Measurements from ENCODE around the gene DGKB. TPM values are rescaled to one million over a fixed set of nuclear protein-coding genes. Genes with fewer than 3 reads are reported as not detected.

Gene DGKB
- total RNA-seq, 1 donor from 2014 or later, result not detected

DNA sequence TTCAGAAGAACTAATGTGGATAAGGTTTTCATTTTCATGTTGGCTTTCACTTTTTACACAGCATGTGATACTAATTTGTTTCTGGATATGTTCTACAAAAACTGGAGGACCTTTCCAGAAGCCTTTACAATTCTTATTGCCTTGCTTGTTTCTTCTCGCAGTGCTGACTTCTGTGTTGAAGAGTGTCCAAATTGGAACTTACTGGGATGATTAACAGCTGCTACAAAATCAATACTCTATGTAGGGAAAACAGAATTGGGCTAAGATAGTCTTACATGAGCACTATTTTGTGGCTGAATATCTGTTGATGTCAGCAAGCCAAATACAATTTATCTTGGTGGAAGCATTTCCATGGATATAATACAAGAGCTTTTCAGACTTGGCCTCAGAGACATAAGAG is 351.2 kb downstream of the DGKB start:
- no peak overlapping the region for H3K4me3 Mint-ChIP-seq
- no peaks in the 10 kb centered on the region for H3K36me3 Mint-ChIP-seq (ENCODE audit: low read depth)
- H3K27ac Mint-ChIP-seq, result no peak overlapping the region
- no peaks in the 10 kb centered on the region for H3K9me3 Mint-ChIP-seq
- DNase-seq (ENCODE audit: low spot score), result no peak
- no peaks in the 10 kb centered on the region for H3K4me1 Mint-ChIP-seq (ENCODE audit: low read depth)
- intact Hi-C loops (cut with micrococcal nuclease), result no loop called here
- no peaks in the 10 kb centered on the region for H3K27me3 Mint-ChIP-seq (ENCODE audit: insufficient read depth)

DNA sequence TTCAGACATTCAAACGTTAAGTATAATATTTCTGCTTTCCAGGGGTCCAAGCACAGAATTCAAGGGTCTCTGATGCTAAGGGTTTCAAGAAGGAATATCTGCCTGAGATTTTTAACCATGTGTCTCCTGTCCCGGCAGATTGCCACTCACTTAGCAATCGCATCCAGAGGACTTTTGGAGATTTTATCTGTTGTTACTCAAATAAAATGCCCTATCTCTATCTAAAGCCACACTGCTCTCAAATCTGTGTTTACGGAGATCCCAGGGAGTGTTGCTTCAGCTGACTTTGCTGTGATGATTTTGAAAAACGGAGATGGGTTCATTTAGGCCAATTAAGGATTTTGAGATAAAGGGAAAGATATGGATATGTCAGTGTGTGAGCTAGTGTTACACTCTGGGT is 359.9 kb downstream of the DGKB start:
- H3K9me3 Mint-ChIP-seq, result peaks cover 5% of the 10 kb centered on the region
- H3K4me1 Mint-ChIP-seq (ENCODE audit: low read depth), result no peaks in the 10 kb centered on the region
- H3K27me3 Mint-ChIP-seq (ENCODE audit: insufficient read depth), result no peaks in the 10 kb centered on the region
- no peak for DNase-seq (ENCODE audit: low spot score)
- no peak overlapping the region for H3K4me3 Mint-ChIP-seq
- H3K27ac Mint-ChIP-seq, result no peak overlapping the region
- no peaks in the 10 kb centered on the region for H3K36me3 Mint-ChIP-seq (ENCODE audit: low read depth)
- intact Hi-C loops (cut with micrococcal nuclease), result no loop called here

DNA sequence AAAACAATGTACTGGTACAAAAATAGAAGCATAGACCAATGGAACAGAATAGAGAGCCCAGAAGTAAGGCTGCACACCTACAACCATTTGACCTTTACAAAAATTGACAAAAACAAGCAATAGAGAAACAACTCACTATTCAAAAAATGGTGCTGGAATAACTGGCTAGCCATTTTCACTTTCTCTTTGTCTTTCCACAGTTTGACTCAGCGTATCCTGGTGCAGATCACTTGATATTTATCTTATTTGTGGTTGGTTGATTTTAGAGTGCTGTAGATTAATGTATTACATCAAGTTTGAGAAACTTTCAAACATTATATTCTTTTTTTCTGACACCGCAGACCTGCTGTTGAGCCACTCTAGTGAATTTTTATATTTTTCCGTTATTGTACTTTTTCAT is 381.4 kb downstream of the DGKB start:
- no peaks in the 10 kb centered on the region for H3K36me3 Mint-ChIP-seq (ENCODE audit: low read depth)
- no peaks in the 10 kb centered on the region for H3K27me3 Mint-ChIP-seq (ENCODE audit: insufficient read depth)
- H3K4me3 Mint-ChIP-seq, result no peak overlapping the region
- intact Hi-C loops (cut with micrococcal nuclease), result no loop called here
- no peak for DNase-seq (ENCODE audit: low spot score)
- H3K27ac Mint-ChIP-seq, result no peak overlapping the region
- no peaks in the 10 kb centered on the region for H3K4me1 Mint-ChIP-seq (ENCODE audit: low read depth)
- peaks cover 11% of the 10 kb centered on the region for H3K9me3 Mint-ChIP-seq

DNA sequence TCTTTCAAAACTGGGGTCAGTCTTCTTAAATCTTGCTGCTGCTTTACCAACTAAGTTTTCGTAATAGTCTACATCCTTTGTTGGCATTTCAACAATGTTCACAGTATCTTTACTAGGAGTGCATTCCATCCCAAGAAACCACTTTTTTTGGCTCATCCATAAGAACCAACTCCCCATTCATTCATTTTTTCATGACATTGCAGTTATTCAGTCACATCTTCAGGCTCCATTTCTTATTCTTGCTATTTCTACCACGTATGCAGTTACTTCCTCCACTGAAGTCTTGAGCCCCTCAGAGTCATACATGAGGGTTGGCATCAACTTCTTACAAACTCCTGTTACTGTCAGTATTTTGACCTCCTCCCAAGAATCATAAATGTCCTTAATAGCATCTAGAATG is 392.3 kb downstream of the DGKB start:
- Mint-ChIP-seq H3K36me3 (ENCODE audit: low read depth) (no peaks in the 10 kb centered on the region), H3K4me3 (no peak overlapping the region), H3K27ac (no peak overlapping the region), H3K27me3 (ENCODE audit: insufficient read depth) (no peaks in the 10 kb centered on the region), H3K9me3 (peaks cover 9% of the 10 kb centered on the region), H3K4me1 (ENCODE audit: low read depth) (no peaks in the 10 kb centered on the region)
- DNase-seq (ENCODE audit: low spot score), result no peak
- intact Hi-C loops (cut with micrococcal nuclease), result no loop called here

DNA sequence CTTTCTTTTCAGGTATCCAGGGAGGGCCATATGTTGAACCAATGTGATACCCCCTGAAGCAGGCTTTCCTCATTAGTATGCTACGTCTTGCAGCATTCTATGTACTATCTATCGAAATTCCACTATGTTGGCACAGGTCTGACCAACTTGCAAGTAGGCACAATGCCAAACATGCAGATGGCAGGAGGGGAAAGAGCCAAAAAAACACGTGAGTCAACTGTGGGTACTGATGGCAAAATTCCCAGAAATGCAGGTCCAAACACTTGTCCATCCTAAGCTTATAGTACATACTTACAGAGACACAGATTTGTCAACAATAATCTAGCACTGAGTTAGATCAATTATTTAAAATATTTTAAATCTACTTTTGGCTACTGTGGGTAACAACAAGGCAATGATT is 394.9 kb downstream of the DGKB start:
- intact Hi-C loops (cut with micrococcal nuclease), result no loop called here
- no peak overlapping the region for H3K27ac Mint-ChIP-seq
- no peak for DNase-seq (ENCODE audit: low spot score)
- H3K27me3 Mint-ChIP-seq (ENCODE audit: insufficient read depth), result no peaks in the 10 kb centered on the region
- no peaks in the 10 kb centered on the region for H3K4me1 Mint-ChIP-seq (ENCODE audit: low read depth)
- H3K36me3 Mint-ChIP-seq (ENCODE audit: low read depth), result no peaks in the 10 kb centered on the region
- peaks cover 14% of the 10 kb centered on the region for H3K9me3 Mint-ChIP-seq
- H3K4me3 Mint-ChIP-seq, result no peak overlapping the region

DNA sequence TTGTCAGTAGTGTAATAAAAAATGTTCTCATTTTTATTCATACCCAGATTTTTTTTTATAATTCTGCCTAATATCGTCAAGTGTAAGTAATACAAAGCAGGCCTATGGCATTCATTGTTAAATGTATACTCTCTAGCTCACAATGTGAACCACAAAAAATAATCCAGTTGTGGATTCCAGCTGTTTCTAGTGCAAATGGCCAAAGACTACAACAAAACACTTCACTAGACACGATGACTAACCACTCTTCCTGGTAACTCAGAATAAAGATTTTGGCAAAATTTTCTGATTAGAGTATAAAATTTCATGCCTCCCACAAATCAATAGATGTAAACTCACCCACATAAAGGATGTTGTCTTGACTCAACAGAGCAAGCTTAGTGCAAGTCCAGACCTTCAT is 396.6 kb downstream of the DGKB start:
- Mint-ChIP-seq H3K36me3 (ENCODE audit: low read depth) (no peaks in the 10 kb centered on the region), H3K27ac (no peak overlapping the region), H3K9me3 (peaks cover 19% of the 10 kb centered on the region), H3K4me1 (ENCODE audit: low read depth) (no peaks in the 10 kb centered on the region), H3K4me3 (no peak overlapping the region), H3K27me3 (ENCODE audit: insufficient read depth) (no peaks in the 10 kb centered on the region)
- intact Hi-C loops (cut with micrococcal nuclease), result no loop called here
- DNase-seq (ENCODE audit: low spot score), result no peak

DNA sequence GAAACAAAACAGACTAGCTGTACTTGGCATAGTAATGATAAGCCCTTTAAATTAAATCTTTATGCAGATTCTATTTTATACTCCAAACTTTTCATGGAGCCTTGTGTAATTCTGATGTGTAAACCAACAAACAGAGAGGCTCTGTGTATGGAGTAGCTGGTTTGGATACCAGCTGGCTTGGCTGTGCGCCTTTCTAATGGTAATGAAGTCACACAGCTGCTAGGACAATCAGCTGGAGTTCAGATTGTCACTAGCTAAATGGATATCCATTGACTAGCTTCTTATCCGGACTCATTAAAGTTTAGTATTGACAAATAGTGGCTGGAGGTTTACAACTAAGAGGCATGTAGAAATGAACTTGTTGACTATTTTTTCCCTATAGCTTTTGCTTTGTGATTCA is 398.4 kb downstream of the DGKB start:
- Mint-ChIP-seq H3K27me3 (ENCODE audit: insufficient read depth) (no peaks in the 10 kb centered on the region), H3K36me3 (ENCODE audit: low read depth) (no peaks in the 10 kb centered on the region), H3K9me3 (peaks cover 13% of the 10 kb centered on the region), H3K4me1 (ENCODE audit: low read depth) (no peaks in the 10 kb centered on the region), H3K4me3 (no peak overlapping the region), H3K27ac (no peak overlapping the region)
- DNase-seq (ENCODE audit: low spot score), result no peak
- intact Hi-C loops (cut with micrococcal nuclease), result no loop called here

DNA sequence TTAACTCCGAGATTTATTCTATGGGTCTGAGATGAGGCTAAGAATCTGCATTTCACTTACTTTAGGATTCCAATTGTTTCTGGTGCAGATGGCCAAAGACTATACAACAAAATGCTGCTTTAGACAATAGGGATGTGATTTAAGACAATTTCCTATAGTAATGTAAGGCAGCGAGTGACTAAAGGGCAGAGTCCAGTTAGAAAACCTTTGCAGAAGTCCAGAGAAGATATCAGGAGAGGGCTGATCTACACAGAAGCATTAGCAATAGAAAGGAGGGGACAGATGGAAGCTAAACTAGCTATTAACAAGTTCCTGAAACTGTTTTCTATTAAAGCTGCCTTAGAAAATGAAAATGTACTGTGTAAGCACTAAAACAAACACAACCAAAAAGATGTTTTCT is 398.9 kb downstream of the DGKB start:
- Mint-ChIP-seq H3K4me1 (ENCODE audit: low read depth) (no peaks in the 10 kb centered on the region), H3K27me3 (ENCODE audit: insufficient read depth) (no peaks in the 10 kb centered on the region), H3K27ac (no peak overlapping the region), H3K9me3 (peaks cover 13% of the 10 kb centered on the region), H3K36me3 (ENCODE audit: low read depth) (no peaks in the 10 kb centered on the region), H3K4me3 (no peak overlapping the region)
- no peak for DNase-seq (ENCODE audit: low spot score)
- intact Hi-C loops (cut with micrococcal nuclease), result no loop called here

DNA sequence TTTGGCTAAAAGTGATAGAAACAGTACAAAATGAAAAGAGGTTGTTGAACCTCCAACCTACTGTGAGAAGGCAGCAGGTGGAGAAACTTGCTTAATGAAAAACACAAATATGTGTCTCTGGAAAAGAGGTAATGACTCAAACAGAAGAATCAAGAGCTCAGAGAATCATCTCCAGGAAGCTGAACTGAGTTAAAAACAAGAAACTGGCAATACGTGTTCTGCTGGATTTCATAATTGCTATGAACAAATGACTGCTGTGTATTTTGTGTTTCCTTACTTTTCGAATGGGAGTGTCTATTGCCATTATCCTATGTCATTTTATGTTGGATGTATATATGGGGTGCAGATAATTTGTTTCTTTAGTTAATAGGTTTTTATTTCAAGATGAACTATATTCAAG is 401.1 kb downstream of the DGKB start:
- DNase-seq (ENCODE audit: low spot score), result no peak
- intact Hi-C loops (cut with micrococcal nuclease), result no loop called here
- Mint-ChIP-seq H3K27me3 (ENCODE audit: insufficient read depth) (no peaks in the 10 kb centered on the region), H3K4me1 (ENCODE audit: low read depth) (no peaks in the 10 kb centered on the region), H3K9me3 (peaks cover 13% of the 10 kb centered on the region), H3K36me3 (ENCODE audit: low read depth) (no peaks in the 10 kb centered on the region), H3K27ac (no peak overlapping the region), H3K4me3 (no peak overlapping the region)

DNA sequence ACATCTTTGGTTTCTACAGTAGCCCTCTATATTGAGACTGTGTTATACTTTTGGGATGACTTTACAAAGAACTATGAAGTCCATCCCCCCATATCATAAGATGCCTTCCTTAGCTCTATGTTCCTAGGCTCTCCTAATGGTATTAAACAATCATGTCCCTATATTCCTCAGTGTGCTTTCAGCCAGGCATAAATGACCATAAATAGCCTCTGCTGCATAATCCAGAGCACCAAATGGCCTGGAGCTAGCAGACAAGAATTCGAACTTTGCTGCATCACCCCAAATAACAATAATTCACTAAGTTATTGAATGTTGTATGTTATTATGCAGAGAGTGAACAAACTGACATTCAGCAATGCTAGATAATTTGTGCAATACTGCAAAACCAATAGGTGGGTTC is 405.2 kb downstream of the DGKB start:
- intact Hi-C loops (cut with micrococcal nuclease), result no loop called here
- Mint-ChIP-seq H3K36me3 (ENCODE audit: low read depth) (no peaks in the 10 kb centered on the region), H3K27ac (no peak overlapping the region), H3K27me3 (ENCODE audit: insufficient read depth) (no peaks in the 10 kb centered on the region), H3K4me3 (no peak overlapping the region), H3K9me3 (peaks cover 6% of the 10 kb centered on the region), H3K4me1 (ENCODE audit: low read depth) (no peaks in the 10 kb centered on the region)
- no peak for DNase-seq (ENCODE audit: low spot score)

DNA sequence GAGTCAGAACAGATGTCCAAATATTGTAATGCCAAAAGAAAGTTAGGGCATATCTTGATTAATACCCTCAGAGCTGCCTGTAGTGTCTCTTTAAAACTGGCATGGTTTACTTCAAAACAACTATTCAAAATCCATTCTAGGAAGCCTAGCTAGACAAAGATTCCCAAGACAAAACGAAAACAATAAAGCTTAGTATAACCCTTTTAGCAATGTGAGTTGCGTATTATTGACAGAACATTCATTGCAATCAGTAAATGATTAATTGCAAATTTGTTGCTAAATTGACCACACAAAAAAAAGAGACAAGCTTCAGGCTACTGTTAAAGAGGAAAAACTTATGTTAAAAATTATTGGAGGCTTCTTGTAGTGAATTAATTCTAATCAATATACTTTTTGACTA is 406.9 kb downstream of the DGKB start:
- Mint-ChIP-seq H3K4me1 (ENCODE audit: low read depth) (no peaks in the 10 kb centered on the region), H3K4me3 (no peak overlapping the region), H3K36me3 (ENCODE audit: low read depth) (no peaks in the 10 kb centered on the region), H3K27me3 (ENCODE audit: insufficient read depth) (no peaks in the 10 kb centered on the region), H3K27ac (no peak overlapping the region), H3K9me3 (no peaks in the 10 kb centered on the region)
- DNase-seq (ENCODE audit: low spot score), result no peak
- intact Hi-C loops (cut with micrococcal nuclease), result no loop called here

DNA sequence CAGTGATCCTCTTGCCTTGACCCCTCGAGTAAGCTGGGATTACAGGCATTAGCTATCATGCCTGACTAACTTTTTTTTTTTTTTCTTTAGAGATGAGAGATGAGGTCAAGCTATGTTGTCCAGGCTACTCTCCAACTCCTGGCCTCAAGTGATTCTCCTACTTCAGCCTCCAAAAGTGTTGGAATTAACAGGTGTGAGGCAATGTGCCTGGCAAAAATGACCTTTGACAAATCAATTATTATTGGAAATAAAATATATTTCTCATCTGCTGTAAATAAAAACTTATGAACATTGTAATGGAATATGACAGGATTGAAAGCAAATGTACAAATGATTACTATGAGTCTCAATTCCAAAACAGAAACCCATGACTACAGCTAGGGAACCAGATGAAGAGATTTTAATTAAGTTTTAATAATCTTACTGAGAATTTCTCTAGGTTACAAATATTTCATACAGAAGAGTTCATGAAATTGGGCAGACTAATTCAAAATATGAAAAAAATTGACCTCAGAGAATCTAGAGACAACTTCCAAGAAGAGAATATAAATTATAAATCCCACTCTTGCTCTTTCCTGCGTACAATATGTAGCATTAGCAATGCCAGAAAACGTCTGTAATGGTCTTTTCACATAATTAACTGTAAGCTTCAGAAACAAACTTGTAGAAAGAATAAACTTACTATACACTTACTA is 414.7 kb downstream of the DGKB start:
- Mint-ChIP-seq H3K4me1 (ENCODE audit: low read depth) (no peaks in the 10 kb centered on the region), H3K36me3 (ENCODE audit: low read depth) (no peaks in the 10 kb centered on the region), H3K27ac (no peak overlapping the region), H3K9me3 (peaks cover 4% of the 10 kb centered on the region), H3K27me3 (ENCODE audit: insufficient read depth) (no peaks in the 10 kb centered on the region), H3K4me3 (no peak overlapping the region)
- no peak for DNase-seq (ENCODE audit: low spot score)
- intact Hi-C loops (cut with micrococcal nuclease), result no loop called here

DNA sequence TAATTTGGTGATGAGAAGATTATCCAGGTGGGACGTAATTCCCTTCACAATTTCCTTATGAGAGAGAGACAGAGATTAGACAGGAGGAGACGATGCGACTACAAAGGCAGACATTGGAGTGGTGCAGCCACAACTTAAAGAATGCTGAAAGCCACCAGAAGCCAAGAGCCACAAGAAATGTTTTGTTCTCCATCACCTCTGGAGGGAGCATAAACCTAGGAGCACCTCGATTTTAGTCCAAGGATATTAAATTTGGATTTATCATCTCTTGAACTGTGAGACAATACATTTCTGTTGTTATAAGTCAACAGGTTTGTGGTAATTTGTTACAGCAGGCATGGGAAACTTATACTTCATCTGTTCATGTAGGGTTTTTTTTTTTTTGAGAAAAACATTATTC is 418.9 kb downstream of the DGKB start:
- intact Hi-C loops (cut with micrococcal nuclease), result no loop called here
- H3K4me1 Mint-ChIP-seq (ENCODE audit: low read depth), result no peaks in the 10 kb centered on the region
- no peaks in the 10 kb centered on the region for H3K27me3 Mint-ChIP-seq (ENCODE audit: insufficient read depth)

DNA sequence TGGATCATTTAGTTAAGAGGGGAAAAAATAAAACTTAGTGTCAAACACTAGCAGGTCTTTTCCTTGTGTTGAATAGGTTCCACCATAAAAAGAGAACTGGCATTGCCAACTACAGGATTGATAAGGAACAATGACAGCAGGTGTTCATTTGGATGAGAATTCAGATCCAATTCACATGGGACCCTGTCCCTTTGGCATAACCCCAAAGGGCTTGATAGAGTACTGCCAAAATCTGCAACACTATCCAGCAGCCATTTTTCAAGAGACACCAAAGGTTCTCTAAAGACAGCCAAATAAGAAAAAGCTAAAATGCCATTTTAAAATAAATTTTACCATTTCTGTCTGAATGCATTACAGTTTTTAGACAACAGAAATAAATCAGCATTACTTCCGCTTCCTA is 422.3 kb downstream of the DGKB start:
- no peaks in the 10 kb centered on the region for H3K27me3 Mint-ChIP-seq (ENCODE audit: insufficient read depth)
- DNase-seq (ENCODE audit: low spot score), result no peak
- H3K27ac Mint-ChIP-seq, result no peak overlapping the region
- H3K4me1 Mint-ChIP-seq (ENCODE audit: low read depth), result no peaks in the 10 kb centered on the region
- no peaks in the 10 kb centered on the region for H3K36me3 Mint-ChIP-seq (ENCODE audit: low read depth)
- intact Hi-C loops (cut with micrococcal nuclease), result no loop called here
- H3K9me3 Mint-ChIP-seq, result no peaks in the 10 kb centered on the region
- no peak overlapping the region for H3K4me3 Mint-ChIP-seq

More for the DNA sequence above, 418.9 kb downstream of the DGKB start:
- H3K4me3 Mint-ChIP-seq, result no peak overlapping the region
- no peak for DNase-seq (ENCODE audit: low spot score)
- H3K36me3 Mint-ChIP-seq (ENCODE audit: low read depth), result no peaks in the 10 kb centered on the region
- no peak overlapping the region for H3K27ac Mint-ChIP-seq
- no peaks in the 10 kb centered on the region for H3K9me3 Mint-ChIP-seq
